A549 treated with AZD9567 at 1 μM for 4 hours (cell line): Measurements from ENCODE around the gene BBOF1. TPM values are rescaled to one million over a fixed set of nuclear protein-coding genes. Genes with fewer than 3 reads are reported as not detected.

Source experiments
- total RNA-seq: library from RNA; stranded (reverse); fragments of 200-300 nt; extraction: Qiagen RNA extraction; gene quantifications from 5 replicates; pipeline ENCODE4 v1.2.3, GENCODE V29; 2022; ENCODE audit not compliant: insufficient read depth

The BBOF1 gene
- 2.6 to 4.7 TPM (median 3.6 TPM) in 5 replicates for total RNA-seq

GRCh38 chr14:74018586-74019407 lies at the start of gene BBOF1, which contains the start of gene ENTPD5:
TSS of gene BBOF1 (plus strand) at chr14:74019349. CDS start at chr14:74019479, 130 bp downstream.
TSS of gene ENTPD5 (minus strand) at chr14:74019288. CDS start at chr14:73988102, 31,186 bp downstream.

GRCh38 chr14:74084277-74085046 lies 65.3 kb downstream of the BBOF1 start, which contains the start of the genes ALDH6A1 and LIN52:
TSS of gene ALDH6A1 (minus strand) at chr14:74084453. CDS start at chr14:74084394, 59 bp downstream.
TSS of gene LIN52 (plus strand) at chr14:74084956. CDS start at chr14:74084975, 19 bp downstream.

Other genes starting within 250 kb of the BBOF1 start
- 8.3 to 19.9 TPM (median 9.7 TPM) in 5 replicates for gene PTGR2, start 167.5 kb upstream of the BBOF1 start, total RNA-seq
- gene ZNF410, start 132.5 kb upstream of the BBOF1 start, total RNA-seq = 43.6 to 50.8 TPM (median 44.6 TPM) in 5 replicates
- gene FAM161B, start 69.3 kb upstream of the BBOF1 start, total RNA-seq = 2.0 to 2.2 TPM (median 2.1 TPM) in 5 replicates
- gene COQ6, start 69.0 kb upstream of the BBOF1 start, total RNA-seq = 28.6 to 38.6 TPM (median 29.8 TPM) in 5 replicates
- gene ENTPD5, start 61 bp upstream of the BBOF1 start, total RNA-seq = 5.9 to 7.4 TPM (median 6.7 TPM) in 5 replicates
- 2.1 to 5.9 TPM (median 2.5 TPM) in 5 replicates for gene ALDH6A1, start 65.1 kb downstream of the BBOF1 start, total RNA-seq
- 4.2 to 7.0 TPM (median 5.1 TPM) in 5 replicates for gene LIN52, start 65.6 kb downstream of the BBOF1 start, total RNA-seq
- not detected in 5 replicates for gene VSX2, start 220.1 kb downstream of the BBOF1 start, total RNA-seq